GM19452 (cell line): ENCODE results near the gene ADAMTS12.

ENCODE experiments used
- ATAC-seq: cut with Tn5 transposase; IDR thresholded peaks from one replicate; pipeline ENCODE4 v1.9.1; 2021; ENCODE audit not compliant: unreplicated experiment

The ADAMTS12 gene

GRCh38 chr5:33810491-33811120 is 81.2 kb downstream of the ADAMTS12 start:
- ATAC-seq = no peak

GRCh38 chr5:33809936-33810335 is 81.9 kb downstream of the ADAMTS12 start:
- no peak for ATAC-seq

- ATAC-seq = no peak
Observed at GRCh38 chr5:33808699-33809098, 83.1 kb downstream of the ADAMTS12 start.

DNA sequence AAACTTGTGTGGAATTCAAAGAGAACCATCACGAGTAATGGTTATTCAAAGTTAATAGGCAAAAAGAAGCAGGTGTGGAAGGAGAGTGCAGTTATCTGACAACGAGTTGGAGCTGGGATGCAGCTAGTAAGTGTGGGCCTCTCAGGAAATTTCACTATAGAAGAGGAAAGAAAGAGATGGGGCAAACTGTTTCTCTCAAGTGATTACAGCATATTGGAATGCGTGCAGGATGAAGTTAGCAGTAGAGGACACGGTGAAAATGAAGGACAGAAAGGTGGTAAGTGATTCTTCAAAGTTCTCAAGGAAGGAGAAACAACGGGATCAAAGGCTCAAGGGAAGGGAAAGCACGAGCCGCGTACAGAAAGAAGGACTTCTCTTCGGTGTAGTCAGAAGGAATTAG is 84.0 kb downstream of the ADAMTS12 start:
- ATAC-seq = no peak

DNA sequence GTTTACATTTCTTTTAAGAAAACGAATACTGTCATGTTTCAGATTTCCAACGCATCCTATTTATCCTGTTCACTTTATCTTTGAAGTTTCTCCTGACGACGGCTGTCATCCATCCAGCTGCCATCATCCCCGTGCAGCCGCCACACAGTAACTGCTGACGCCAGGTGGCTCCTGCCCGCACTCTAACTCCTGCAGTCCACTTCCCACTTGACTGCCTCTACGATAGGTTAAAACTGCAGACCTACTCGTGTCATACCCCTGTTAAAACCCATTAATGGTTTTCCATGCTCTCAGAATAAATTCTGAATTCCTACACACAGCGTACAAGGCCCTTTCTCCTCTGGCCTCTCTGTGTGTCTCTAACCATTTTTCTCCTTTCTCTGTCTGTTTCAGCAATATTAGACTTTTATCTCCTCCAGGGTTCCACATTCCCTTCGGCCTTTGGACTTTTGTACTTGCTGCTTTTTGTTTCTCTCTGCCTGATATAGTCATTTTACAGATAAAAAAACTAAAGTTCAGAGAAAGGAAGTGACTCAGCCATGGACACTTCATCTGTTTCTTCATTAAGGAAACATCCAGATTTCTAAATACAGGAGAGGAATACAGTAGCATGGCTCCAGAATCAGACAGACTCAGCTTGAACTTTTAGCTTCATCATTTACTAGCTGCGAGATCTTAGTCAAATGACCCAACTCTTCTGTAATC is 84.9 kb downstream of the ADAMTS12 start:
- ATAC-seq = no peak

DNA sequence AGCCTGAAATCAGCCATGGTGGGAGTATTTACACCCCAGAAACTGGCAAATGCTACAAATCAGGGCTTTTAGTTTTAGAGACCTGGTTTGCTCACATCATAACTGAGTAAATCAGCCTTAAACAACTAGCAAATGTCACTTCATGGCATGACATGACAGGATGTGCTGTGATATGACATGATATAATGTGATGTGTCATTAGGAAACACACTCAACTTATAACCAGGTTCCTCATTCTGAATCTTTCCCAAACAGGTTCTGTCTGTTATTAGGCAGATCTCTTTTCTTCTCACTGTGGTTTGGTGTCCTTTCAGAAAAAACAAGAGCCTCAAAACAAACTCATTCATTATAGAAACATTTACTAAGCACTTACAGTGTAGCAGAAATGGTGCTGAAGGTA is 90.5 kb downstream of the ADAMTS12 start:
- ATAC-seq = no peak

DNA sequence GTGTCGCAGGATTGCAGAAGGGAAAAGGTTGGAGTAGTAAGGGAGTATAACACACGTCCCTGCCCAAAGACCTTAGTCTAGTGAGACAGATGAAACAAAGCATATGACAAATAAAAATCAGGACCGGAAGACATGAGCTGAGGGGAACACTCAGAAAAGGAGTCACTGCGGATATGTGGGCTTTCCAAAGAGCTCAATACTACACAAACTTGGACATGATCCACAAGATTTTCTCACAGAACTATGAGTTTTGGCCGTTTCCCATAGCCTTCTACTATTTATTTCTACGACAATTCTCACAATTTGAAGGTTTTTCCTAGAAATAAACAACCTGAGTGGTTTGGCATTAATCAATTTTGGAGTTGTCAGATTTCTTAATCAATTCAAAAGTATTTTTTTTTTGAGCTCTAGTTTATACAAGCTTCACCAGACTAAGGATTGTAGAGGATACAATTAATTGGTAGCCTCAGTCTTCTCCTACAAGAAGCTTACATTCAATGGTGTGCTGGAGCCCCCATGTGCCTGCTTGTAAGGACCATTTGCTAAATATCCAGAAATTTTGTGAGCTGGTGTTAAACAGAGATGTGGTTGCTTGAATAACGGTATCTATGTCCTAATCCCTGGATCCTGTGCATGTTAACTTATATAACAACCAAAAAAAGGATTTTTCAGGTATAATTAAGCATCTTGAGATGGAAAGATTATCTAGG is 91.4 kb downstream of the ADAMTS12 start:
- no peak for ATAC-seq

GRCh38 chr5:33795496-33795895 is 96.3 kb downstream of the ADAMTS12 start:
- ATAC-seq = no peak

DNA sequence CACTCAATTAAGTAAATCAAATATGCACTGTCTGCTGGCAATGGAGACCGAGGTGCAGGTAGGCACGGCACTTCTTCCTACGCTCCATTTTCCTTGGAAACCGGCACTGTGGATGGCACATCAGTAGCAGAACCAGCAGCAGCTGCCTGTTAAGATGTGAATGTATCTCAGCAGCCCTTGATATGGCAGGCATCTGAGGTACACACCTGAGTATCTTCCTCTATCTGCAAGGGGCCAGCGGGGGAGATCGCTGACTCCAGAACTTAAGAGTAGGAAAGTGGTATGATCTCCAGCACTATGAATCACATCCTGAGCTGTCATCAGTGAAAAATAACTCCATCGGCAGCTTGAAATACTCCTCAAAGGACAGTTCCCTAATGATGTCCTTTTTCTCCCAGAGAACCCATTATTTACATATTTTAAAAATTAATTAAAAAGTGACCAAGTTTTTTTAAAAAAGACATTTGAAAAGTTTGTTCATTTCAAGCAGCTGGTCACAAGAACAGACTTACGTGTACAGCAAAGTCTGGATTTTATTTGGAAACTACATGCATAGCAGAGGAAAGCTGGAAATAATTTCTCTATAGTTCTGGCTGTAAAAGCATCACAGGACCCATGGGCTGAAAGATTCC is 97.1 kb downstream of the ADAMTS12 start:
- no peak for ATAC-seq

DNA sequence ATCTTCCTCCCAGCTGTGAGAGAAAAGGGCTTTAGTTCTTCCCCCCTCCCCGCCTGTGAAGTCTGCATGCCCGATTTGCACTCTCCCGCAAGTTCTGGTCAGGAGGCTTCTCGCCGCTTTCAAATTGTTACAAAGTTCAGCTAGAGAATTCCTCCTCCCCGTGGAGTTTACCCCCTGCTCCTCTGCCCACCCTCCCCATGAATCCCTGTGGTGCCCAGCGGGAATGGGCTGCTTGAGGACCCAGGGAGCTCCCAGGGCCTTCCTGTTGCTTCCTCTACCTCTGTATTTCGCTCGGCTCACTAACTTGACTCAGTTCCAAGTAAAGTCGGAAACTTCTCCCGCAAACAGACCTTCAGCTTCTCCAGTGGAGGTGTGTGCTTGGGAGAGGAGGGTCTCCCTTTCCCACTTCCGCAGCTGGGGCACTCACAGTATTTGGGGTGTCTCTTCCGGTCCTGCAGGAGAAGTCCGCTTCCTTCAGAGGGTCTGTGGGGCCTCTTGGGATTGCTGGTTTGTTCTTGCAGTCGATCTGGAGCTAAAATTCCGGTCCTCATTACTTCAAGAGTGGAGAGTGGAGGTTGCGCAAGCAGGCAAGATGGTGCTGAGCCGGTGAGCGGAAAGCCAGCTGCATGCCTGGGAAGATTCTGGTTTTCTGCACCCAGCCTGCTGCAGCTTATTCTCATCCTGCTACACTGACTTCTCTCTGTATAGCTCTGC is 97.8 kb downstream of the ADAMTS12 start:
- no peak for ATAC-seq

GRCh38 chr5:33793276-33793675 is 98.5 kb downstream of the ADAMTS12 start:
- ATAC-seq = no peak

GRCh38 chr5:33792559-33792958 is 99.2 kb downstream of the ADAMTS12 start:
- ATAC-seq = no peak

- no peak for ATAC-seq
Observed at GRCh38 chr5:33789567-33789957, 102.2 kb downstream of the ADAMTS12 start.

DNA sequence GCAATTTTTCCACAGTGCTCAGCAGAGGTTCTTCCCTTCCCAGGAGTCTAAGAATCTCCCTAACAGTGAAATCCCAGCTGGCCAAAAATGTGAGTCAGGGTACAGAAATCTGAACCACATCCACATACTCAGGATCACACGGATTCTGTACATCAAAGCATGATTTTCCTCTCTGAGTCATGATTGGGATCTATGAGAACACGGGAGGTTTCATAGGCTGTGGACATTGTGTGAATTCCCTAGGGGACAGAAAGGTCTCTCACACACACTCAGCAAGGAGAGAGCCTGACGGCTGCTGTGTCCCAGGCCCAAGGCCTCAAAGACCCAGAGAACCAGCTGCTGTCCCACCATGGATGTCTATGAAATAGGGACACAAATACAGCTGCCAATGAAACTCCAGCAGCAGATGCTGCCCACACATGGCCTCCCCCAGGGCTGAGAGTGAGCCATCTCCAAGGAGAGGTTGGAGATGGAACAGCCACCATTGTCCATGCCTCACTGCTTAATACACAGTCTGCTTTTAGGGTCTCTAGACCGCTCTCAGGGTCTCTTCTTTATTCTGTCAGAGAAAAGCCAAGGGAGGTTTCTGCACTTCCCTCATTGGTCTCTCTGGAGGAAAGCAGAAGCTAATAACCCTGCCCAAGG is 102.7 kb downstream of the ADAMTS12 start:
- no peak for ATAC-seq

- no peak for ATAC-seq
Observed at GRCh38 chr5:33785571-33785970, 106.2 kb downstream of the ADAMTS12 start.

GRCh38 chr5:33781286-33781685 is 110.5 kb downstream of the ADAMTS12 start:
- ATAC-seq = no peak

DNA sequence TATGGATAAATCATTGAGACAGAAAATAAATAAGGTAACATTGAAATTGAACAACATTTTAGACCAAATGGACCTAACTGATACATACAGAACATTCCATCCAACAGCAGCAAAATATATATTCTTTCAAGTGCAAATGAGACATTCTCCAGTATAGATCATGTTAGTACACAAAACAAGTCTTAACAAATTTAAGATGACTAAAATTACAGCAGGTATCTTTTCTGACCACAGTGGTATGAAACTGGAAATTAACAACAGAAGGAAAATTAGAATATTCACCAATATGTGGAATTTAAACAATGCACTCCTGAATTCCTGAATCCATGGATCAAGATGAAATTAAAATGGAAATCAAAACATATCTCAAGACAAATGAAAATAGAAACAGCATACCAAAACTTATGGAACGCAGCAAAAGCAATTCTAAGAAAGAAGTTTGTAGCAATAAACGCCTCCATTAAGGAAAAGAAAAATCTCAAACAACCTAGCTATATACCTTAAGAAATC is 115.6 kb downstream of the ADAMTS12 start:
- ATAC-seq = no peak

- no peak for ATAC-seq
Observed at GRCh38 chr5:33774341-33774740, 117.4 kb downstream of the ADAMTS12 start.

- ATAC-seq = no peak
Observed at GRCh38 chr5:33772380-33772897, 119.4 kb downstream of the ADAMTS12 start.

DNA sequence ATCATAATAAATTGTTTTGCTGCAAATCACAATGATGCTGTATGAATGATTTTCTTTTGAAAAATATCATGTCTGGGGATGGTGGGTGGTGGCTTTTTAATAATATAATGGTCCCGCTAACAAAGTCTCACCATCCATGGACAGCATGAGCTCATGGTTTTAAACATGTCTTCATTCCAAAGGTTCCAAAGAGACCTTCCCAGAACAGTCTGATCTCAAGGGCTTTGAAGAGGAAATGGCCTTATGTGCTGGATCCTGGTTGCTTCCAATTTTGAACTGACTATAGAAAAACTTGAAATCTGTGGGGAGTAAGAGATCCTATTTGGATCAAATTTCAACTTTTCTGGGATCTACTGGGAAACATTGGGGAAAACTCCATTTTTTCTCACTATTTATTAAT is 121.8 kb downstream of the ADAMTS12 start:
- no peak for ATAC-seq
